ENCODE results near the gene COL4A1.

The COL4A1 gene

DNA sequence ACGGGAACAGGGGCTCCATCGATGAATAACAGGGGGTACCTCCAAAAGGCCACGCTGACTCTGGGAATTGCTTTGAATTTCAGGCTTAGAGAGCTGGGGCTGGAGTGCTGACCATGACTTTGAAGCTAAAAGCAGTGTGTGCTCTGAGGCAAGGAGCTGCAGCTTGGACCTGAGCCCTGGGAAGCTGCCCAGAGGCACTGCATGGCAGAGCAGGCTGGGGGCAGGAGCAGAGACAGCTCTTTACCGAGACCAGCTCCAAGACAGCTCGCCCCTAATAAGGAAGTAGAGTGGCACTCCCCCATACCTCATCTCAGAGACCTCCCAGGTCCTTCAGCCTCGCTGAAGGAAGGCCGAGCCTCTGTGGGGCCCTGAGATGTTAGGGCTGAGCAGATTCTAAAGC, 200.2 kb downstream of the COL4A1 start:
- no peak for TF ChIP-seq FOXP2 (optimal IDR thresholded peaks at IDR 0.05; ENCODE audit: borderline replicate concordance, extremely low read depth, extremely low read length, insufficient read depth)
- no peak for TF ChIP-seq SIN3A (IDR thresholded peaks at IDR 0.05; ENCODE audit: borderline replicate concordance, insufficient read depth, low read length)
- no peak for TF ChIP-seq POLR2AphosphoS5 (IDR thresholded peaks at IDR 0.05; ENCODE audit: low read depth, low read length)
- no peak for TF ChIP-seq REST (IDR thresholded peaks at IDR 0.05; ENCODE audit: insufficient read depth in 1 of 2, low read depth in 2 of 2, low read length in 2 of 2)

DNA sequence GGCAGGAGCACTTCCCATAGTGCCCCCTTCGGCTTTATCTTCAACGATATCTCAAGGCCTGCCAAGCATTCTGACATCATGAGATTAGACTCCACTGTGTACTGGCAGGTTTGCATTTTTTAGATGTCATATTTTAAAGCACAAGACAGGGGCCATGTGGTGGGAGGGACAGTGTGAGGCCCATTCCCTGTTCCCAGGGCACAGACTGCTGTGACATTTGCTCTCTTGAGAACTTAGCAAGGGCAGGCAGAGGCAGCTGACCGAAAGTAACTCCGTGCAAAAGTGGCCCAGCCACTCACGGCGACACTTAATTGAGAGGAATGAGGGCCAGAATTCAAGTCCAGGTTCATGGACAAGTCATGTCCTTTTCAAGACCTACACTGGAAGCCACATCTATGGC, 201.8 kb downstream of the COL4A1 start:
- no peak for TF ChIP-seq POLR2AphosphoS5 (IDR thresholded peaks at IDR 0.05; ENCODE audit: low read depth, low read length)
- TF ChIP-seq TAF1 (IDR thresholded peaks at IDR 0.05; ENCODE audit: borderline replicate concordance, insufficient read depth, low read length), result no peak
- no peak for TF ChIP-seq REST (IDR thresholded peaks at IDR 0.05; ENCODE audit: insufficient read depth in 1 of 2, low read depth in 2 of 2, low read length in 2 of 2)
- no peak for TF ChIP-seq FOXP2 (optimal IDR thresholded peaks at IDR 0.05; ENCODE audit: borderline replicate concordance, extremely low read depth, extremely low read length, insufficient read depth)
- no peak for TF ChIP-seq SIN3A (IDR thresholded peaks at IDR 0.05; ENCODE audit: borderline replicate concordance, insufficient read depth, low read length)

DNA sequence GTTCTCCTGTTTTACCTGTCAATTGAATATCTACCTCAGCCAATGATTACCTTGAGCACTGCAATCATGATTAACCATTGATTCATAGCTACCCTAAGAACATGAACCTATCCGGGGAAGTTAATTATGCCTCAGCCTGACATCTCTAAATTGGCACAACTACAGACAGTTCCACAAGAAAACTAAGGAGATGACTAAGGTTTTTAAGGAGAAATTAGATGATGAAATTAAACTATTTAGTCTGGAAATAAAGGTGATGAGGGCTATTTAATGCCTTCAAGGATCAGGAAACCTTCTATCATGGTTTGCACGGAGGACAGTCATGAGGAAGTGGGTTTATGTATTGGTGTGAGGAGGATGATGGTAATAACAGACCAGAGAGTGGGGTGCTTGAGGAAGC, 203.4 kb downstream of the COL4A1 start:
- TF ChIP-seq SIN3A (IDR thresholded peaks at IDR 0.05; ENCODE audit: borderline replicate concordance, insufficient read depth, low read length) (no peak), FOXP2 (optimal IDR thresholded peaks at IDR 0.05; ENCODE audit: borderline replicate concordance, extremely low read depth, extremely low read length, insufficient read depth) (no peak), REST (IDR thresholded peaks at IDR 0.05; ENCODE audit: insufficient read depth in 1 of 2, low read depth in 2 of 2, low read length in 2 of 2) (no peak), POLR2AphosphoS5 (IDR thresholded peaks at IDR 0.05; ENCODE audit: low read depth, low read length) (no peak)

DNA sequence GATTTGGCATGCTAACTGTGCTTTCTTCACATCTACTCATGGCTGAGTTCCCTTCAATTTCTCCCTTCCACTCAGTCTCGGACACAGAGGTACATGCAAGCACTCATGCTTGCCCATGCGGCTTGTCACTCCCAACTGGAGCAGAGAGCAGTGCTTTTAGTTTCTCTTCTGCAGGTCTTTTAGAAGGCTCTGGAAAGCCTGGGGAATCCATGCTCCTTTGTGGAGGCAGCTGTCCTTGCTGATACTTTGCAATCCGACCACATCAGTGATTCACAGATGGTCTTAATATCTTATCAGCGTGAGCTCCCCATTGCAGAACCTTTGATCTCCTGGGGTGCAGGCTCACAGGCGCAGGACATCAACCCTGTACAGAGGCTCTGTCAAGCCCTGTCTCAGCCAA, 203.9 kb downstream of the COL4A1 start:
- TF ChIP-seq POLR2AphosphoS5 (IDR thresholded peaks at IDR 0.05; ENCODE audit: low read depth, low read length) (no peak), REST (IDR thresholded peaks at IDR 0.05; ENCODE audit: insufficient read depth in 1 of 2, low read depth in 2 of 2, low read length in 2 of 2) (no peak), SIN3A (IDR thresholded peaks at IDR 0.05; ENCODE audit: borderline replicate concordance, insufficient read depth, low read length) (no peak), TAF1 (IDR thresholded peaks at IDR 0.05; ENCODE audit: borderline replicate concordance, insufficient read depth, low read length) (no peak)

DNA sequence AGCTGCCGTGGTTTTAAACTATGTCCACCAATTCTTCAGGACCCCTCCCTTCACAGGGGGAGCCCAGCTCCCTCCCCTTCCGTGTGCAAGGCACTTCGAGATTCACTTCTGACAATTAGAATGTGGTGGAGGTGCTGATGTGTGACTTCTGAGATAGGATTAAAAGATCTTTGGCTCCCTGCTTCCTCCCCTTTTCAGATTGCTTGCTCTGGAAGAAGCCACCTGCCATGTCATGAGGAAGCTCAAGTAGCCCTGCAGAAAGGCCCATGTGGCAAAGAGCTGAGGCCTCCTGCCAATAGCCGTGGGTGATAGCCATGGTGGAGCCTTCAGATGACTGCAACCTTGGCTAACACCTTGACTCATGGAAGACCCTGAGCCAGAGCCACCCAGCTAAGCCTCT, 204.9 kb downstream of the COL4A1 start:
- no peak for TF ChIP-seq SIN3A (IDR thresholded peaks at IDR 0.05; ENCODE audit: borderline replicate concordance, insufficient read depth, low read length)
- TF ChIP-seq TAF1 (IDR thresholded peaks at IDR 0.05; ENCODE audit: borderline replicate concordance, insufficient read depth, low read length), result no peak
- TF ChIP-seq FOXP2 (optimal IDR thresholded peaks at IDR 0.05; ENCODE audit: borderline replicate concordance, extremely low read depth, extremely low read length, insufficient read depth), result no peak
- TF ChIP-seq POLR2AphosphoS5 (IDR thresholded peaks at IDR 0.05; ENCODE audit: low read depth, low read length), result no peak
- no peak for TF ChIP-seq REST (IDR thresholded peaks at IDR 0.05; ENCODE audit: insufficient read depth in 1 of 2, low read depth in 2 of 2, low read length in 2 of 2)
